Bone marrow (tissue), 2 donors: ENCODE measurements around the gene CBX4.

ENCODE experiments used
- DNase-seq, 2 donors: peaks; one replicate each; lab custom pipeline; 2025; lab: John Stamatoyannopoulos, UW

Gene CBX4

GRCh38 chr17:79785900-79786810, 53.1 kb downstream of the CBX4 start:
- DNase-seq = no peak

GRCh38 chr17:79785017-79785899, 54.0 kb downstream of the CBX4 start:
- no peak for DNase-seq

GRCh38 chr17:79784353-79785016, 54.8 kb downstream of the CBX4 start:
- no peak for DNase-seq

- DNase-seq = no peak
These were observed 55.3 kb downstream of the CBX4 start for GRCh38 chr17:79783891-79784290.
